ENCODE results near the gene SAFB2.

SAFB2 gene

GRCh38 chr19:5652261-5652660 lies 29.7 kb upstream of the SAFB2 start:
- DNase-seq, result no peak
- no peak for TF ChIP-seq CTCF (IDR thresholded peaks at IDR 0.05)
- no peak overlapping the region for H3K4me3 Mint-ChIP-seq
- H3K4me1 Mint-ChIP-seq, result no peaks in the 10 kb centered on the region
- H3K9me3 Mint-ChIP-seq, result no peaks in the 10 kb centered on the region
- no peaks in the 10 kb centered on the region for H3K27me3 Mint-ChIP-seq (ENCODE audit: low read depth, poor library complexity)
- peaks cover 81% of the 10 kb centered on the region for H3K36me3 Mint-ChIP-seq (ENCODE audit: low read depth)
- H3K27ac Mint-ChIP-seq, result no peak overlapping the region

GRCh38 chr19:5651361-5651760 lies 28.8 kb upstream of the SAFB2 start:
- H3K27me3 Mint-ChIP-seq (ENCODE audit: low read depth, poor library complexity), result peaks cover 3% of the 10 kb centered on the region
- H3K27ac Mint-ChIP-seq, result no peak overlapping the region
- no peak for TF ChIP-seq CTCF (IDR thresholded peaks at IDR 0.05)
- H3K9me3 Mint-ChIP-seq, result no peaks in the 10 kb centered on the region
- no peaks in the 10 kb centered on the region for H3K4me1 Mint-ChIP-seq
- no peak for DNase-seq
- H3K4me3 Mint-ChIP-seq, result no peak overlapping the region
- H3K36me3 Mint-ChIP-seq (ENCODE audit: low read depth), result peaks cover 85% of the 10 kb centered on the region

- Mint-ChIP-seq H3K27ac (peak overlapping the region; percentile 44), H3K36me3 (ENCODE audit: low read depth) (peaks cover 86% of the 10 kb centered on the region)
Observed at GRCh38 chr19:5648464-5648863, 25.9 kb upstream of the SAFB2 start.

GRCh38 chr19:5646703-5647102 lies 24.1 kb upstream of the SAFB2 start:
- no peaks in the 10 kb centered on the region for H3K9me3 Mint-ChIP-seq
- H3K27ac Mint-ChIP-seq, result peak overlapping the region; percentile 25
- H3K36me3 Mint-ChIP-seq (ENCODE audit: low read depth), result peaks cover 77% of the 10 kb centered on the region
- TF ChIP-seq CTCF (IDR thresholded peaks at IDR 0.05), result no peak
- no peaks in the 10 kb centered on the region for H3K4me1 Mint-ChIP-seq
- no peak overlapping the region for H3K4me3 Mint-ChIP-seq
- H3K27me3 Mint-ChIP-seq (ENCODE audit: low read depth, poor library complexity), result peaks cover 3% of the 10 kb centered on the region
- DNase-seq, result no peak

More at GRCh38 chr19:5648464-5648863, 25.9 kb upstream of the SAFB2 start:
- DNase-seq, result no peak
- no peak for TF ChIP-seq CTCF (IDR thresholded peaks at IDR 0.05)
- H3K4me1 Mint-ChIP-seq, result no peaks in the 10 kb centered on the region
- no peaks in the 10 kb centered on the region for H3K9me3 Mint-ChIP-seq
- no peak overlapping the region for H3K4me3 Mint-ChIP-seq
- peaks cover 3% of the 10 kb centered on the region for H3K27me3 Mint-ChIP-seq (ENCODE audit: low read depth, poor library complexity)

GRCh38 chr19:5645409-5645808 lies 22.8 kb upstream of the SAFB2 start:
- Mint-ChIP-seq H3K27ac (peak overlapping the region; percentile 76), H3K4me1 (no peaks in the 10 kb centered on the region), H3K9me3 (no peaks in the 10 kb centered on the region), H3K27me3 (ENCODE audit: low read depth, poor library complexity) (peaks cover 3% of the 10 kb centered on the region), H3K4me3 (no peak overlapping the region), H3K36me3 (ENCODE audit: low read depth) (peaks cover 73% of the 10 kb centered on the region)
- TF ChIP-seq CTCF (IDR thresholded peaks at IDR 0.05), result no peak
- no peak for DNase-seq

GRCh38 chr19:5644037-5644436 lies 21.5 kb upstream of the SAFB2 start:
- Mint-ChIP-seq H3K36me3 (ENCODE audit: low read depth) (peaks cover 70% of the 10 kb centered on the region), H3K9me3 (no peaks in the 10 kb centered on the region), H3K27me3 (ENCODE audit: low read depth, poor library complexity) (peaks cover 3% of the 10 kb centered on the region), H3K4me3 (no peak overlapping the region), H3K27ac (peak overlapping the region; percentile 11), H3K4me1 (peaks cover 5% of the 10 kb centered on the region)
- no peak for DNase-seq
- no peak for TF ChIP-seq CTCF (IDR thresholded peaks at IDR 0.05)

All from nephron progenitor cell (in vitro differentiated cells).